HG03039 (cell line): ENCODE data around the gene FBXO31.

Experiments used
- ATAC-seq: cut with Tn5 transposase; IDR thresholded peaks from one replicate; pipeline ENCODE4 v1.9.1; 2021; ENCODE audit warnings: mild to moderate bottlenecking, moderate library complexity; ENCODE audit not compliant: unreplicated experiment

FBXO31 gene

GRCh38 chr16:87383505-87384161 is at the start of gene FBXO31:
Gene FBXO31, minus strand, starts transcription at chr16:87383776. Its CDS starts 32 bp downstream, at chr16:87383744.
- ATAC-seq = peak; percentile 47

- no peak for ATAC-seq
Observed at GRCh38 chr16:87432330-87432915, 48.8 kb upstream of the FBXO31 start.

DNA sequence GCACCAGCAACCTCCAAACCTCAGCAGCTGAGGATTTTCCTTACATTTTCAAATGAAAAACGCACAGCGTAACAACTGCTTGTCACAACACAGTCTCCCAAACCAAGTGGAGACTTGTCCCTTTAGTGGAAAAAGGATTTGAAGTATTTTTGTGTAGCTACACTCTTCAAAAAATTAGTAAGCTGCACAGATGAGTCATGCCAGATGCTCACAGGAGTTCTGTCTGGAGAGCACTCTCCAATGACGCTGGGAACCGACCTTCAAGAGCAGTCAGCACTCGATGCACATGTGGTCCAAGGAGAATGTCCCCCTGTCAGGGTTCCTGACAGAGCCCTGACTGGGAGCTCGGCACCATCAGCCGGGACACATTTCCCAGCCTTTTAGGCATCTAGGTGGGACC is 48.4 kb upstream of the FBXO31 start:
- ATAC-seq = no peak

DNA sequence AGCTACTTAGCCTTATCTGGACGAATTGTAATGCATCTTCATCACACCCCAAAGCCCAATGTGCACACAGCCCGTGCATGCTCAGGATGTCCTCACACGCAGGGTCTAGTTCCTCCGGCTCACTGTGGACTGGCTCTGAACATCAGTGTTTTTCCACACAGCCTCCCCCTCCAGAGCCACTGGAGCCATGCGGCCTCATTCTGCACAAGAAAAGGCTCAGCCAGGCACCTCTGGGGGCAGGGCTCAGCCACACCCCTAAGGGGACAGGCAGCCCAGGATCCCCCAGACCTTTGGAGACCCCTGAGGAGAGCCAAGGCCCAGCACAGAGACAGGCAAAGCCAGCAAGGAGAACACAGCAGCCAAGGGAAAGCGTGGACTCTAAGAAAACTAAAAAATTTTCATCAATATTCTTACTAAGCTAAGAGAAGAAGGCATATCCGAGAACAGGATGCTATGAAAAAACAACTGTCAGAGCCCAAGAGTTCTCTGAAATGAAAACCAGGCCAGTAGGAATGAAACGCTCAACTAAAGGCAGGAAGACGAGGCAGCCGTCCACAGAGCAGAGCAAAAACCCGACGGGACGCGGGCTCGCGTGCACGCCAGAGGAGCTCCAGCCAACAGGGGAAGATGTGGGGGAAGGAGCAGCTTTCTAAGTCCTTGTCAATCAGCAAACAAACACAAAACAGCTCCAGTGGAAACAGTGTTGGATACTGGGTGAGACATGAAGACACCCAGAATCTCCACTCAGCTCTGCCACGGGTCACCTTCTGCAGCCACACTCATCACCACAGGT is 43.0 kb upstream of the FBXO31 start:
- ATAC-seq = no peak

GRCh38 chr16:87425941-87426340 is 42.4 kb upstream of the FBXO31 start:
- no peak for ATAC-seq

GRCh38 chr16:87424266-87424665 is 40.7 kb upstream of the FBXO31 start:
- no peak for ATAC-seq

GRCh38 chr16:87423429-87423828 is 39.9 kb upstream of the FBXO31 start:
- no peak for ATAC-seq

GRCh38 chr16:87422106-87422505 is 38.5 kb upstream of the FBXO31 start:
- no peak for ATAC-seq

DNA sequence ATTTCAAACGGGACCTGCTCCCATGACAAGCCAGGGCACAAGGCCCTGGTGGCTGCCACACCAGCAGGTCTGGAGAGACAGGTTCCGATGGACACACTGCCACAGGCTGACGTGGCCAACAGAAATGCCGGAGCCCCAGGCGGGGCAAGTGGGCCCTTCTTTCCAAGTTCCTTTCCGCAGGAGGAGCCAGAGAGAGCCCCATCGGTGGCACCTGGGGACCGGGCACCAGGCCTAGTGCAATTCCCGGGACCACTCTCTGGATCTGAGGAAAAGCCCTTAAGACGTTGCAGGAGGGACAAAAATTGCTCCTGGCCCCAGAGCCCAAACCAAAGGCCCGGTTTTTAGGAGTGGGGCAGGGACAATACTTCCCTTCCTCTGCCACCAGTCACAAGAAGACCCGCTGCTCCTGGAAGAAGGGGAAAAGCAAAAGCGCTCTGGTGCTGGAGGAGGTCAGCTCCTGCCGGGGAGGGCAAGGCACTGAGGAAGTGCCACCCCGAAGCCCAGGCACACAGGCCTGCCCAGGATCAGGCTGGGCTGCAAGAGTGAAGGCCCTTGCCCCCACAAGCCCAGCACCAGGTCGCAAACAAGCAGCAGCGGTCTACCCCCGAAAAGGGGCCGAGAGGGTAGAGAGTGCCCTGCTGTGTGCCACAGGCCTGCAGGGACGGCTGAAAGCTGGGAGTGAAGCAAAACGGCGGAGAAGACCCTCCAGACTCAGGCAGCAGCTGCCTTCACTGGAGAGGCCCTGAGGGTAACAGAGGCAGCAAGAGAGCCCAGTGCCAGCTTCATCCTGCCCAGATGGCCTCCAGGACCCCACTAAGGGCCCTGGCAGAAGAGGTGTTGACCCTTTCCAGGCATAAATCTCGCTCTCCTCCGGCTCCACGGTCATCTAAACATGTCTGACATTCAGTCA is 37.7 kb upstream of the FBXO31 start:
- no peak for ATAC-seq

DNA sequence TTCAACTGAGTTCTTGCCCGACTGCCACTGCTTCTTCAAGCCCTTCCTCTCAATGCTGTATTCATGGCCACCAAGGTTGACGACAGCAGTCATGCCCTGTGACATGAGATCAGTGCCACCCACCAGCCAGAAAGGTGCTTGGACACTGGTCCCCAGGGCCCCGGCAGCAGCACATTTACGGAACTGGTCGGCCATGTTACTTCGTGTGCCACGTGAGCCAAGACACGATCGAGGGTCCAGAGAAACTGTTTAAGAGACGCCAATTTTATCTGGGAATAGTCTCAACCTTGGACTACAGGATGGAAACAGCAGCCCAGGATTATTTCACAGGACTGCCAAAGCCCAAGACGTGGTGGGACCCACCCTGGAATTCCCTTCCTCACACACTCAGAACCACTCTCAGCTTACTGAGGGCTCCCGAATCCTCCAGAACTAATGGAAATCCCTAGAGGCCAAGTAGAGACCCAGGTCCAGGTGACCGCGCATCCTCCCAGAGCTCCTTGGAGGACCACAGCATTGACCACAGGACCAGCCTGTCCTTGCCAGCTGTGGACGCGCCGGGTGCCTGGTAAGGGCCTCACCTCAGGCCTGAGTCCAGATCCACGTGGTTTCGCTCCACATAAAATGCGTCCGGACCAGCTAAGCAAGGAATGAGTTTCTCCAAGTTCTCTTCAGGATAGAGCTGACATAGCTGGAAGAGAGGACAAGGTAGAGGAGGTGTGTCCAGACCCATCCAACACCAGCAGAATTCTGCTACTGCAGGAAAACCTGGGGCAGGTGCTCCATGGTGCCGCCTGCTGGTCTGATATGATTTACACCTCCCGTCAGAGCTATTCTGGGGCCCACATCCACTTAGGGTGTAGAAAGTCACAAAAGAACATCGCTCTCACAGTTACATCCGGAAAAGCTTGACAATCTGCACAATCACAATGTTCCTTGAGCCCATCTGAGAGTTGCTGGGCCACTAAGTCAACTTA is 36.7 kb upstream of the FBXO31 start:
- ATAC-seq = no peak

DNA sequence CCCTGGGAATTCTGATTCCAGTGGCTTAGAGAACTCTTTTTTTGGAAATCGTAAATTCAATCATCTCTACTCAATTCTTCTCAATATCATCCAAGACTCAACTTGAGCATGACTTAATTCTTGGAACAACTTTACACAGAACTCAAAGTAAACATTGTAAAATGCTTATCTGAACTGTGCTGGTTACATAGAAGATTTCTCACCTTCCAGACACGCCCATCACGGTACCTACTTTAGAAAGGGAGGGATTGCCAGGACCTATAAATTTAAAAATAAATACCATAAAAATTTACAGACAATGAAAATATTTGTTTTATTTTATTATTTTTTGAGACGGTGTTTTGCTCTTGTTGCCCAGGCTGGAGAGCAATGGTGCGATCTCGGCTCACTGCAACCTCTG is 35.1 kb upstream of the FBXO31 start:
- no peak for ATAC-seq

- no peak for ATAC-seq
Observed at GRCh38 chr16:87418216-87418615, 34.6 kb upstream of the FBXO31 start.

- ATAC-seq = no peak
Observed at GRCh38 chr16:87417528-87417910, 33.9 kb upstream of the FBXO31 start.

DNA sequence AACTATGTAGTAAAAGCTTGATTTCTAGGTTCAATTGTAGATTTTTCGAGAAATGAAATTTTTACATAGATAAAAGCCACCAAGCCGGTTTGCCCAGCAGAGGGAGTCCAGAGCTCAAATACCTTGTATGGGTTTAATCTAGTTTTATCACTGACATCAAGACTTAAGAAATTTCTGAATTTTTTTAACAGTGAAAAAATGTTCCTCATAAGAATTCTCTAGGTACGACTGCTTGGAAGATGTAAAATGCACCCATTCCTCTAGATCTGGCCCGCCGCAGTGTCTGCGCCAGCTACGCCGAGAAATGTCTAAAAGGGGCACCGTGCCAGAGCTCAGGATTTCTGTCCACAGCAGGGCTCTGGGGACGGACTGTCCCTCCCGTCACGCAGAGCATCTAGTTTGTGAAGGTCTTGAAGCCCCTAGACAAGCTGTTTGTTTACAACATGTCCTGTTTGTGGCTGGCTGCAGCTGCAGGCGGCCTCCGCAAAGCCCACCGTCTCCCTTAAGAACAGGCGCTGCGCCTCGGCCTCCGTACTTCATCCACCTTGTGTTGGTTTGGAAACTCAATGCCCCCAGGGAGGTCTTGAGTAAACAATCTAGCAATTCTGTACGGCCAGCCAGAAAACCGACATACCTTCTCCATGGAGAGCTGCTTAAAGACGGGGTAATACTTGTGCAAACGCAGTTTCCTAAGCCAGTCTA is 33.4 kb upstream of the FBXO31 start:
- ATAC-seq = no peak

DNA sequence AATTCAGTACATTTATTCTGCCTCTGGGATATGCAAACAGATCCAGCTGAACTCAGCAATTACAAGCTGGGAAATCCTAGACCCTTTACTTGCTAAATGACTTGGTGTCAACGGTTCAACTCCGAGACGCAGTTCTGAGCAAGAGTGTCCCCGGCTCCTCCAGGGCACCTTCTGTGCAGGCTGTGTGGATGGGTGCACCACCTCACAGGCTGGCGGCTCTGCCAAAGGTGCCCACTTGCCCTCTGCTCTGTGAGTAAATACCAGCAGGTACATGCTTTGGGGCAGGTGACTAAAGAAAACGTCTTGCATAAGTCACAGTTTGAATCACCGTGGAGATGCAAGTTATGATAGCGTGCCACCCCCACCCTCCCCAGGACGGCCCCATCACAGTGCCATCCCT is 31.9 kb upstream of the FBXO31 start:
- no peak for ATAC-seq

- no peak for ATAC-seq
Observed at GRCh38 chr16:87414251-87414680, 30.7 kb upstream of the FBXO31 start.

DNA sequence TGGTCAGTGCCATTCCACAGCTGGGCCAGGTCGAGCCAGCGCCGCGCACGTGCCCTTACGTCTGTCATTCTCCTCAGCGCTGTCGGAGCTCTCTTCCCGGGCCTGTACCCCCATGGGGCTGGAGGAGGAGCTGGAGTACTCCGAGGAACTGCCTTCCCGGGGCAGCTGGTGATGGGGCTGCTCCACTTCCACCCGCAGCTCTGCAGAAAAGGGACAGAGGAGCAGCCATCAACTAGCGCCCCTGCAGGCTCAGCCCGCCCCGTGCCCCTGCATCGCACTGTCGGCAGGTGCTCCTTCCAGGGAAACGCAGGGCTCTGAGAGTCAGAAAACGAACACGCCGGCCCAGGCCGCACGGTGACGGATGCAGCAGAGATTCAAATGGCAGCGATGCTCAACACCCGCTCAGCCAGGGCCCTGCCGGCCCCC is 29.4 kb upstream of the FBXO31 start:
- no peak for ATAC-seq

GRCh38 chr16:87412371-87412995 is 28.9 kb upstream of the FBXO31 start:
- ATAC-seq = no peak
